Measurements from ENCODE around the gene SERPINA6.
"Not testable (repeated sequence)": the region's sequence is repeated elsewhere in the genome, so short reads cannot be mapped to it uniquely, and the experiment has no call there.

SERPINA6 gene

GRCh38 chr14:94322648-94323570 is at the start of gene SERPINA6:
Gene SERPINA6, minus strand, starts transcription at chr14:94323336. Its CDS starts 8,688 bp downstream, at chr14:94314648.
- no peak for TF ChIP-seq CTCF (IDR thresholded peaks at IDR 0.05; ENCODE audit: control extremely low read depth, extremely low read depth, low read depth, missing control alignments)
- ChIA-PET CTCF (interaction anchor here (0.9 to 1.2 kb wide), 2 partner anchors 9 to 12 kb away, joined by 3 to 4 read pairs; no protein-coding TSS in a partner anchor), POLR2A (no interaction called here)
- DNase-seq (ENCODE audit: extremely low spot score), result peak; percentile 3

- TF ChIP-seq CTCF (IDR thresholded peaks at IDR 0.05; ENCODE audit: control extremely low read depth, extremely low read depth, low read depth, missing control alignments), result no peak
- CTCF ChIA-PET, result no interaction called here
- POLR2A ChIA-PET, result no interaction called here
- no peak for DNase-seq (ENCODE audit: extremely low spot score)
Measured at GRCh38 chr14:94372021-94372605, 49.0 kb upstream of the SERPINA6 start.

GRCh38 chr14:94370524-94370910 is 47.4 kb upstream of the SERPINA6 start:
- DNase-seq (ENCODE audit: extremely low spot score), result no peak
- TF ChIP-seq CTCF (IDR thresholded peaks at IDR 0.05; ENCODE audit: control extremely low read depth, extremely low read depth, low read depth, missing control alignments), result no peak
- ChIA-PET CTCF (no interaction called here), POLR2A (no interaction called here)

- DNase-seq (ENCODE audit: extremely low spot score); POLR2A ChIA-PET; CTCF ChIA-PET: not testable (repeated sequence)
Measured at GRCh38 chr14:94369766-94370523, 46.8 kb upstream of the SERPINA6 start.

- CTCF ChIA-PET, result interaction anchor here (1.0 to 1.4 kb wide), 2 partner anchors 13 to 22 kb away, joined by 3 read pairs; no protein-coding TSS in a partner anchor
- POLR2A ChIA-PET, result no interaction called here
- TF ChIP-seq CTCF (IDR thresholded peaks at IDR 0.05; ENCODE audit: control extremely low read depth, extremely low read depth, low read depth, missing control alignments), result no peak
- no peak for DNase-seq (ENCODE audit: extremely low spot score)
Measured at GRCh38 chr14:94368956-94369355, 45.8 kb upstream of the SERPINA6 start.

GRCh38 chr14:94368243-94368590 is 45.1 kb upstream of the SERPINA6 start:
- TF ChIP-seq CTCF (IDR thresholded peaks at IDR 0.05; ENCODE audit: control extremely low read depth, extremely low read depth, low read depth, missing control alignments), result no peak
- CTCF ChIA-PET, result interaction anchor here (1.0 to 1.4 kb wide), 4 partner anchors 12 to 23 kb away, joined by 3 read pairs; no protein-coding TSS in a partner anchor
- no peak for DNase-seq (ENCODE audit: extremely low spot score)
- POLR2A ChIA-PET, result no interaction called here
